ENCODE measurements around the gene MEF2A.

DNA sequence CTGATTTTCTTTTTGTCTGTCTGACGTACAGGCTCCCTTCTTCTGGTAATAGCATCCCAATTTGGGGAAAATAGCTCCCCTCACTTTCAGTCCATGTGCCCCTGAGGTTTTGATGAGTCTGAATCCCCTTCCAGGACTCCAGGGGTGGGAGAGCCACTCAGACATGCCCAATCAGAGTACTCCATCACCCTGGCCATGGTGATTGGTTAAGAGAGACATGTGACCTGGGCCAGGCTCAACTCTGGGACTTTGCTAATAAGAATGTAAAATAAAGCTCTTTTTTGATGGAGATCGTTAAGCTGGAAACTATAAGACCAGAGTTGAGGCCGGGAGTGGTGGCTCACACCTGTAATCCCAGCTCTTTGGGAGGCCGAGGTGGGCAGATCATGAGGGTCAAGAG lies 9.2 kb upstream of the MEF2A start:
- TF ChIP-seq, protein P1, sequence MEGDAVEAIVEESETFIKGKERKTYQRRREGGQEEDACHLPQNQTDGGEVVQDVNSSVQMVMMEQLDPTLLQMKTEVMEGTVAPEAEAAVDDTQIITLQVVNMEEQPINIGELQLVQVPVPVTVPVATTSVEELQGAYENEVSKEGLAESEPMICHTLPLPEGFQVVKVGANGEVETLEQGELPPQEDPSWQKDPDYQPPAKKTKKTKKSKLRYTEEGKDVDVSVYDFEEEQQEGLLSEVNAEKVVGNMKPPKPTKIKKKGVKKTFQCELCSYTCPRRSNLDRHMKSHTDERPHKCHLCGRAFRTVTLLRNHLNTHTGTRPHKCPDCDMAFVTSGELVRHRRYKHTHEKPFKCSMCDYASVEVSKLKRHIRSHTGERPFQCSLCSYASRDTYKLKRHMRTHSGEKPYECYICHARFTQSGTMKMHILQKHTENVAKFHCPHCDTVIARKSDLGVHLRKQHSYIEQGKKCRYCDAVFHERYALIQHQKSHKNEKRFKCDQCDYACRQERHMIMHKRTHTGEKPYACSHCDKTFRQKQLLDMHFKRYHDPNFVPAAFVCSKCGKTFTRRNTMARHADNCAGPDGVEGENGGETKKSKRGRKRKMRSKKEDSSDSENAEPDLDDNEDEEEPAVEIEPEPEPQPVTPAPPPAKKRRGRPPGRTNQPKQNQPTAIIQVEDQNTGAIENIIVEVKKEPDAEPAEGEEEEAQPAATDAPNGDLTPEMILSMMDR (conservative IDR thresholded peaks at IDR 0.05; ENCODE audit: low read depth, low read length), result no peak
- no peak for TF ChIP-seq EZH2 (IDR thresholded peaks at IDR 0.05; ENCODE audit: low read length, unreplicated experiment)
